ENCODE data around the gene WDR59. TPM values are rescaled to one million over a fixed set of nuclear protein-coding genes. Genes with fewer than 3 reads are reported as not detected.

WDR59 gene
- total and polyA plus RNA-seq, 2 donors (not counting 3 experiments of a cell fraction or from before 2014, with no cell fraction given), result 51.1 to 60.0 TPM

GRCh38 chr16:74954763-74955162 lies 30.2 kb downstream of the WDR59 start:
- DNase-seq (ENCODE audit: low read depth, low spot score) (no peak), FAIRE-seq (no peak)
- H3K9ac ChIP-seq (replicated peaks; ENCODE audit: extremely low read depth, insufficient read depth, low read length), result no peak overlapping the region
- H3K36me3 ChIP-seq (ENCODE audit: control insufficient read depth in 2 of 2, extremely low read depth in 1 of 2, insufficient read depth in 2 of 2, low read length in 2 of 2), result peaks cover 0 to 12% of the 10 kb centered on the region in 2 experiments
- H3K27ac ChIP-seq (ENCODE audit: insufficient read depth, low read depth, low read length), result no peak overlapping the region
- no peaks in the 10 kb centered on the region for H3K27me3 ChIP-seq (ENCODE audit: control insufficient read depth in 2 of 2, insufficient read depth in 2 of 2, low read length in 2 of 2)
- CTCF ChIA-PET, result interaction anchor here (0.6 kb wide), 1 partner anchor 156 kb away, joined by 3 read pairs; no protein-coding TSS in a partner anchor
- H4K20me1 ChIP-seq (replicated peaks; ENCODE audit: control insufficient read depth, extremely low read depth, insufficient read depth, low read length), result no peaks in the 10 kb centered on the region
- no TSS peak for BruUV-seq (replicated peaks)
- intact Hi-C loops (cut with micrococcal nuclease) (no loop called here), dilution Hi-C loops (cut with MboI; ENCODE audit: extremely low pct_ligation_motif_present, low sequenced_read_pairs) (no loop called here)
- H3K79me2 ChIP-seq (ENCODE audit: control insufficient read depth, insufficient read depth, low read length), result no peaks in the 10 kb centered on the region
- TF ChIP-seq CTCF (IDR thresholded peaks at IDR 0.05; ENCODE audit: extremely low read depth in 1 of 2, insufficient read depth in 1 of 2, low read depth in 1 of 2, low read length in 2 of 2) (no peak), GATA2 (IDR thresholded peaks at IDR 0.05; ENCODE audit: insufficient read depth, insufficient read length, low read depth, low read length) (no peak)
- no peak overlapping the region for H3K4me3 ChIP-seq (replicated peaks in 1 of 3; ENCODE audit: insufficient read depth in 1 of 3, low read depth in 1 of 3, low read length in 3 of 3)
- H2AFZ ChIP-seq (ENCODE audit: low read depth, low read length), result no peak overlapping the region
- no peaks in the 10 kb centered on the region for H3K9me3 ChIP-seq (replicated peaks; ENCODE audit: control insufficient read depth, insufficient read depth, low read length)
- no peaks in the 10 kb centered on the region for H3K9me1 ChIP-seq (replicated peaks; ENCODE audit: control insufficient read depth, extremely low read depth, insufficient read depth, low read length)
- no peaks in the 10 kb centered on the region for H3K4me1 ChIP-seq (ENCODE audit: control insufficient read depth, extremely low read depth, insufficient read depth, low read length)
- no peak overlapping the region for H3K4me2 ChIP-seq (ENCODE audit: insufficient read depth, low read length)
- POLR2A ChIA-PET, result no interaction called here

- BruUV-seq (replicated peaks), result no TSS peak
- CTCF ChIA-PET, result interaction anchor here (3.1 kb wide), 1 partner anchor 160 kb away, joined by 9 read pairs; no protein-coding TSS in a partner anchor
- H3K4me2 ChIP-seq (ENCODE audit: insufficient read depth, low read length), result no peak overlapping the region
Observed at GRCh38 chr16:74951681-74952080, 33.2 kb downstream of the WDR59 start.

More at GRCh38 chr16:74951681-74952080, 33.2 kb downstream of the WDR59 start:
- dilution Hi-C loops (cut with MboI; ENCODE audit: extremely low pct_ligation_motif_present, low sequenced_read_pairs), result no loop called here
- POLR2A ChIA-PET, result interaction anchor here (0.6 kb wide), 1 partner anchor 648 kb away, joined by 3 read pairs; no protein-coding TSS in a partner anchor
- Histone ChIP-seq H3K36me3 (ENCODE audit: control insufficient read depth in 2 of 2, extremely low read depth in 1 of 2, insufficient read depth in 2 of 2, low read length in 2 of 2) (peaks cover 5 to 8% of the 10 kb centered on the region in 2 experiments), H3K79me2 (ENCODE audit: control insufficient read depth, insufficient read depth, low read length) (no peaks in the 10 kb centered on the region), H3K27me3 (ENCODE audit: control insufficient read depth in 2 of 2, insufficient read depth in 2 of 2, low read length in 2 of 2) (no peaks in the 10 kb centered on the region), H3K9me1 (replicated peaks; ENCODE audit: control insufficient read depth, extremely low read depth, insufficient read depth, low read length) (no peaks in the 10 kb centered on the region), H2AFZ (ENCODE audit: low read depth, low read length) (no peak overlapping the region), H3K4me3 (replicated peaks in 1 of 3; ENCODE audit: insufficient read depth in 1 of 3, low read depth in 1 of 3, low read length in 3 of 3) (no peak overlapping the region), H3K27ac (ENCODE audit: insufficient read depth, low read depth, low read length) (no peak overlapping the region), H3K9ac (replicated peaks; ENCODE audit: extremely low read depth, insufficient read depth, low read length) (no peak overlapping the region), H3K4me1 (ENCODE audit: control insufficient read depth, extremely low read depth, insufficient read depth, low read length) (no peaks in the 10 kb centered on the region), H3K9me3 (replicated peaks; ENCODE audit: control insufficient read depth, insufficient read depth, low read length) (no peaks in the 10 kb centered on the region), H4K20me1 (replicated peaks; ENCODE audit: control insufficient read depth, extremely low read depth, insufficient read depth, low read length) (no peaks in the 10 kb centered on the region)
- DNase-seq (ENCODE audit: low read depth, low spot score) (no peak), FAIRE-seq (no peak)
- intact Hi-C loops (cut with micrococcal nuclease), result no loop called here
- TF ChIP-seq MYC (IDR thresholded peaks at IDR 0.05; ENCODE audit: low read depth, low read length) (no peak), FOS (IDR thresholded peaks at IDR 0.05; ENCODE audit: borderline replicate concordance, insufficient read depth, low read length) (no peak), EZH2 (IDR thresholded peaks at IDR 0.05; ENCODE audit: borderline replicate concordance, low read depth, low read length, severe bottlenecking) (no peak), POLR2A (IDR thresholded peaks at IDR 0.05; ENCODE audit: low read depth, low read length) (no peak), CTCF (IDR thresholded peaks at IDR 0.05; ENCODE audit: extremely low read depth in 1 of 2, insufficient read depth in 1 of 2, low read depth in 1 of 2, low read length in 2 of 2) (no peak), GATA2 (IDR thresholded peaks at IDR 0.05; ENCODE audit: insufficient read depth, insufficient read length, low read depth, low read length) (no peak), JUN (IDR thresholded peaks at IDR 0.05; ENCODE audit: borderline replicate concordance, insufficient read depth, insufficient read length, low read depth) (no peak), POLR2AphosphoS5 (IDR thresholded peaks at IDR 0.05; ENCODE audit: insufficient read depth, low read depth, low read length) (no peak)
- TF ChIP-seq, protein P1, sequence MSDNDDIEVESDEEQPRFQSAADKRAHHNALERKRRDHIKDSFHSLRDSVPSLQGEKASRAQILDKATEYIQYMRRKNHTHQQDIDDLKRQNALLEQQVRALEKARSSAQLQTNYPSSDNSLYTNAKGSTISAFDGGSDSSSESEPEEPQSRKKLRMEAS (IDR thresholded peaks at IDR 0.05; ENCODE audit: insufficient read depth, insufficient read length), result no peak
